Renal cortical epithelial cell (primary cell): ENCODE measurements around the gene ZSCAN22. TPM values are rescaled to one million over a fixed set of nuclear protein-coding genes. Genes with fewer than 3 reads are reported as not detected.
A peak's percentile ranks its signal among the peaks of the same experiment; 100 is the strongest.
"Not testable (repeated sequence)": the region's sequence is repeated elsewhere in the genome, so short reads cannot be mapped to it uniquely, and the experiment has no call there.

Source experiments
- DNase-seq: peaks from one replicate; pipeline ENCODE4 v3.0.0-alpha.2; 2011; ENCODE audit warnings: low read depth
- total RNA-seq: library from RNA; depleted of rRNA; stranded (reverse); fragments of >200 nt; gene quantifications from 2 replicates; pipeline ENCODE4 v1.2.3, GENCODE V29; 2014

Gene ZSCAN22
- total RNA-seq, 1 donor from 2014 or later: 4.0 TPM

DNA sequence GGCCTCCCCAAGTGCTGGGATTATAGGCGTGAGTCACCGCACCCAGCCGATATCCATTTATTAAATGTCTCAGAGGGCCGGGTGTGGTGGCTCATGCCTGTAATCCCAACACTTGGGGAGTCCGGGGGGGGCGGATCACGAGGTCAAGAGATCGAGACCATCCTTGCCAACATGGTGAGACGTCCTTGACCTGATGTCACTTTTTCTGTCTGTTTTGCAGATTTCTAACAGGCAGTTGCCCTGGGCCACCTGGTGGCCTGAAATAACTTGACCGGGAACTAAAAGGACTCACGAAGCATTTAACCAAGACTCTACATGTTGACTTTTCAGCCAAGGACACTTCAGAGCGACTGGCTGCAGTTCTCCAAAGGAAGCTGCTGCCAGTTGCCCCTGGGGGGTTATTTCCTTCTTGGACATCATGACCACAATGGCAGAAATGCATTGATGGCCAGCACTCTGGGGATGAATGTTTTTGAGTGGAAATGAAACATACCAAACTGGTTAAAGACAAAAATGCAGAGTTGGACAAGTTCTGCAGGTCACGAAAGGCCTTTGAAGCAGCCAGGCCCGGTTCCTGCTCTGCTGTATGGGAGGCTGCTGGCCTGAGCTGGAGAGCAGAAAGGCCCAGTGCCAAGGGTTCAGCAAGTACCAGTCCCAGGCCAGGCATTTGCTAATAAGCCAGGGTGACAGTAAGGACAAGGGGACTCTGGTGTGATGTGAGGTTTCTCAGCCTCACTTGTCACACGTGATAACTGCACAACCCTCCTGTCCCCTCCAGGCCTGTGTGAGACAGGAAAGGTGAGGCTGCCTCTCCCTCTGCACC is 45.7 kb downstream of the ZSCAN22 start:
- no peak for DNase-seq

DNA sequence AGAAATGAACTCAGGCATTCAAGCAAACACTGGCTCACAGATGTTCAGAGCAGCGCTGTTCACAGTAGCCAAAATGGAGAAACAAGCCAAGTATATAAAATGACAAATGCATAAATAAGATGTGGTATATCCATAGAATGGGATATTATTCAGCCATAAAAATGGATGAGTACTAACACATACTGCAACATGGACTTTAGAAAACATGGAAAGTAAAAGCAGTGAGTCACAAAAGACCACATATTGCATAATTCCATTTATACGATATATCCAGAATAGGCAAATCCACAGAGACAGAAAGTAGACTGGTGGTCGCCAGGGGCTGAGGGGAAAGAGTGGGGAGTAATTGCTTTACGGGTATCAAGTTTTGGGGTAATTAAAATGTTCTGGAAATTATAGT is 47.4 kb downstream of the ZSCAN22 start:
- DNase-seq: peak; percentile 6

DNA sequence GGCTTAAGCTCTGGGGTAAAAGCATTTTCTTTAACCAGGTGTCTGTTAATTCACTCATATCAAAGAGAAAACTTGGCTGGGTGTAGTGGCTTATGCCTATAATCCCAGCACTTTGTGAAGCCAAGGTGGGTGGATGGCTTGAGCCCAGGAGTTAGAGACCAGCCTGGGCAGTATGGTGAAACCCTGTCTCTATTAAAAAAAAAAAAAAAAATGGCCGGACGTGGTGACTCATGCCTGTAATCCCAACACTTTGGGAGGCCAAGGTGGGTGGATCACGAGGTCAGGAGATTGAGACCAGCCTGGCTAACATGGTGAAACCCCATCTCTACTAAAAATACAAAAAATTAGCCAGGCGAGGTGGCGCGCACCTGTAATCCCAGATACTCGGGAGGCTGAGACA is 49.9 kb downstream of the ZSCAN22 start:
- DNase-seq: not testable (repeated sequence)

DNA sequence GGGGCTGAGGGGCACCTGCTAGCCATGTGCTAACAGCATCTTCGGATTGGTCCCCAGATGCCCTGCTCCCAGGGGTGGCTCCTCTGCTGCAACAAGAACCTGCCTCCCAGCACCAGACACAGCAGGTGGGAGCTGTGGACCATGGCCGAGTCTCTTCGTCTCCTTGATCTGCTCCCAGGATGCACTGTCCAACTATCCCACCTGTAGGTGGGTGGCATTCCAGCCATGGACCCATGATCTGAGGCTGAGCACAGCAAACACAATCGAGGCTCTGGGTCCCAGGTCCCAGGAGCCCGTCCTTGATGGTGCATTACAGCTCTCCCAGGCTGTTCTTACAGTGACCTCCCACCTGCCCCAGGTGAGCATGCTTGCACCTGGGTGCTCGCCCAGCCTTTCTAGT is 52.5 kb downstream of the ZSCAN22 start:
- DNase-seq: no peak

DNA sequence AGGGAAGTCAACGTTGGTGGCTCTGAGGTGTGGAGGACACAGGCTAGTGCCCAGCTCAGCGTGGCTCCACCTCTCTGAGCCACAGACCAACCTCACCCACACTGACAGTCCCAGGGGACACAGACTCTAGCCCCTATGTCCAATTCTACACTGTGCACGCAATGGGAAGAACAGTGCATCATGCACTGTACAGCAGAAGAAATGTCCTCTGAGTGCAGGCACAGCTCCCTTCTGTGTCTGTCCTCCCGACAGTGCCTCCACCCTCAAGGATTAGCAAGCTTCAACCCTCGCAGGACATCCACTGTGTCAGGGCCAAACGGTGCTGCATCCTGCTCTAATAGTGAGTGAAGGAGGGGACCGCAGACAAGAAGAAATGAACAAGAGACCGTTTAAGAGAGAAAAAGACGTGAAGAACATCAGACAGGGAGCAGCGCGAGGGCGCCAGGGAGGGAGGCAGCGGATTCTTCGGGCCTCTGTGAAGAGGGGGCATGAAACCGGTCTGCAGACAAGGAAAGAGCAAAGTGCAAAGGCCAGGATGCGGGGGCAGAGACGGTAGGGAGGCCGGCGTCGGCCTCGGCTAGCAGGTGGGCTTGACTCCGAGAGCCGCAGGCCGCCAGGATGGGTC is 53.4 kb downstream of the ZSCAN22 start:
- no peak for DNase-seq

DNA sequence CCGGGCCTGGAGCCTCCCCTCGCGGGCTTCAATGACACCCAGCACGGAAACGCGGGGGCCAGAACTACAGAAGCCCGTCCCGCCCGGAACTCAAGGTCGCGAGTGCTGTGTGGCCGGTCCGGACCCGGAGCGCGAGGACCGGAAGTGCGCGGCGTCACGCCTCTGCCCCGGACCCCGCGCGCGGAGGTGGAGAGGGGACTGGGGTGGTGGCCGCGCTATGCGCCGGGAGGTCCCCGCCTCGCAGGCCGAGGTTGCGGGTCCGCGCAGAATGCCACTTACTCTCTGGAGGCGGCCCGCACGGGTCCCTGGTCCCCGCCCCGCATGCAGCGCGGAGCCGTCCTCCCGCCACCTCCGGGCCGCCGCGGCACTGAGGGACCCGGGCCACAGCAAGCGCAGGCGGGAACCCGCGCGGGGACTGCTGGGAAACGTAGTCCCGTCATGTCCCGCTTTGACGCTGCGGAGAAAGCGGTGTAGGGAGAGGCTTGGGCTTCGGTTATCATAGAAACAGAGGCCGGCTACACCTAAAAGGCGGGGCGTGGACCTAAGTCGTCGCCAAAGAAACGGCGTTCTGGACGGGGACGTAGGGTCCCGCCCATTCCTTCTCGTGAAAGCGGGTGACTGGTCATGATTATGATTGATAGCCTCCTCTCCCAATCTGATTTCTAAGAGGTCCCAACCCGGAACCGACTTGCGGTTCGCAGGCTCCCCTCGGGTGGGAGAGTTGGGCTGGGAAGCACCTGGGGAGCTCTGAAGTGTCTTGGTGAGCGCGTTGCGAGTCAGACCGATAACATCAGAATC is 54.1 kb downstream of the ZSCAN22 start, which contains the start of gene ZNF837:
Gene ZNF837, minus strand, starts transcription at position 369 of the 798 bp plus-strand sequence. CDS start 11,698 bp downstream, outside the sequence.
- peak; percentile 100 for DNase-seq

DNA sequence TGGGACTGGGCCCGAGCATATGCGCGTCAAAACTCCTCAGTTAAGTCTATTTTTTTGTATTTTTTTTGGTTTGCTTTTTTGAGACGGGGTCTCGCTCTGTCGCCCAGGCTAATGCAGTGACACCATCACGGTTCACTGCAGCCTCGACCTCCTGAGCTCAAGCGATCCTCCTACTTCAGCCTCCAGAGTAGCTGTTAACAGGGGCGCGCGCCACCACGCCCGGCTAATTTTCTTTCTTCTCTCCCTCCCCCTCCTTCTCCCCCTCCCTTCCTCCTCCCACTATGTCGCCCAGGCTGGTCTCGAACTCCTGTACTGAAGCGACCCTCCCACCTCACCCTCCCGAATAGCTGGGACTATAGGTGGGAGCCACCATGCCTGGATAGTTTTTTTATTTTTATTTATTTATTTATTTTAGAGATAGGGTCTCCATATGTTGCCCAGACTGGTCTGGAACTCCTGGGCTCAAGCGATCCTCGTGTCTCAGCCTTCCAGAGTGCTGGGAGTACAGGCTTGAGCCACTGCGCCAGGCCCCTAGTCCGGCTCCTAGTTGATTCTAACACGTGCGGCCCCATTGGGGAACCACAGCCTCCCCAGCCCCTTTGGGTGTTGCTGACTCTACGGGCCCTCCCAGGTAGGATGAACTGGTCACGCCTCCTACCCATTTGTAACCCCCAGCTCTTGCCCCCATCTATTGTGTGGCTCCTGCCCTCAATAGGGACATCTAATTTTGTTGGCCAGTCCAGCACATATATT is 54.8 kb downstream of the ZSCAN22 start:
- DNase-seq: no peak

DNA sequence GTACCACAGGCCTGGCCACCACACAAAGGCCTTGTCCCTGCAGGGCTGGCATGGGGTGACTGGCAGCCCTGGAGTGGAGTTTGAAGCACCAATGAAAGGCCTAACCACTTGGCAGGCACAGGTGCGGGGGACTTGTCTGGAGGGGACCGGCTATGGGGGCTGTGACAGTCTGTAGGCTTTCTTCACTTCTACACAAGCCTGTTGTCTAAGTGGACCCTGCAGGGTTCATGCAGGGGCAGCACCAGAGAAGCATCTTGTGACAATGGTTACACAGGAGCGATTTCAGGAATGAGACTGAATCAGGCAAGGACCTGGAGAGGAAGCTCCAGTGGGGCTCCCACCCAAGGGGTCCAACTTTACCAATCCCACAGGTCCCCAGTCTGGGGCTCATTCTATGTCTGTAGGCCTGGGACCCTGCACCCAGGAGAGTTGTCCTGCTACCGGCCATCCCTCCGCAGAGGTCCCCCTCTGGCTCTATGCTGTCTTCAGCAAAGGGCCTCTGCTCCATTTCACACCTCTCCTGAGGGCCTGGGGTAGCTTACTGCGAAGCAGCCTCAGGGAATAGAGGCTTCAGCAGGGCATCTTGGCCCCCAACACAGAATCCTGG is 56.3 kb downstream of the ZSCAN22 start:
- DNase-seq: no peak

DNA sequence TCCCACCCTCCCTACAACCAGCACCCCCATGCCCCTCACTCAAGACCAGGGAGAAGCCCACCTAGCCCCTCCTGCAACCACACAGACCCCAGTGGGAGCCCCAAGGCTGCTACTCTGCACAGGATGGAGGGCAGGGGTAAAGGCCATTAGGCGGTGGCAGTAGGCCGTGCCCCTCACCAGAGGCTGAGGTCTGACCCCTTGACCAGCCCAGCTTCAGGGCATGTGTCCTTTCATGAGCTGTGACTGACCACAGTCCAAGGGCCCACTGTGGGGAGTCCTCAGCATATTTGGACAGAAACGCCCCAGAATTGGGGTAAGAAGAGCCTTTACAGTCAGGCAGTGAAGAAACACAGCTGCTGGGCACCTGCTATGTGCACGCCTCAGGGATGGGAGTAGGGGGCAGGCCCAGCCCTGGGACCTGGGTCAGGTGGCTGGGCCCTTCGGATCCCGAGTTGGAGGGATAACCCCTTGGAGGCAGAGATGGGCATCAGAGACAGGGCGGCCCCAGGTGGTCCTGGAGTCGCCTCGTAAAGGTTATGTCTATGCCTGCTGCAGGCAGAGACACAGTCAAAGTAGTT is 58.6 kb downstream of the ZSCAN22 start:
- DNase-seq: no peak

DNA sequence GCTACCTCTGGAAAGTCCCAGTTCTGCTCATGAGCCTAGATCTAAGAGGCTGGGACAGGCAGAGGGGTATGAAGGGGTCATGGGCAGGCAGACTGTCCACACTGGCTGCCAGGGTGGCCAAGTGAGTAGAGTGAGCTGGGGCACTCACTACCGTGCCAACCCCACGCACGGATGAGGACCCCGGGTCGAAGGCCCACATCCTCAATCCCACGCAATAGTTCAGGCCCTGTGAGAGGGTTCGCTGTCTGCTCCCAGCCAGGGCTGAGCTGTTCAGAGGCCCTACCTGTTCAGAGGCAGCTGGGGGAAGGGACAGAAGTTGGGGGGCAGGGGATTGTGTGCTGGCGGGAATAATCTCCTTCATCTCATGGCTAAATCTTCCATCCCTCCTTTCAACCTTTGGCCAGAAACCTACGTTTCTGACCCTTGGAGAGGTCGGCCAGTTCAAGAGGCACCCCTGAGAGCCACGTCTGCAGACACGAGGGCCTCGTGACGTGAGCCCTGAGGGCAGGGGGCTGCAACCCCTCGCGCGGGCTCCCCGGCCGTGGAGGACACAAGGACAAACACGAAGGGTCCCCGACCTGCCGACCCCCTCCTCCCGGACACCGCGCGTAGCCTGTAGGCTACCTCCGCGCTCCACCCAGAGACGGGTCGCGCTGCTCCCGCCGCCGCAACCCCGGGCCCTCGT is 59.2 kb downstream of the ZSCAN22 start:
- no peak for DNase-seq

DNA sequence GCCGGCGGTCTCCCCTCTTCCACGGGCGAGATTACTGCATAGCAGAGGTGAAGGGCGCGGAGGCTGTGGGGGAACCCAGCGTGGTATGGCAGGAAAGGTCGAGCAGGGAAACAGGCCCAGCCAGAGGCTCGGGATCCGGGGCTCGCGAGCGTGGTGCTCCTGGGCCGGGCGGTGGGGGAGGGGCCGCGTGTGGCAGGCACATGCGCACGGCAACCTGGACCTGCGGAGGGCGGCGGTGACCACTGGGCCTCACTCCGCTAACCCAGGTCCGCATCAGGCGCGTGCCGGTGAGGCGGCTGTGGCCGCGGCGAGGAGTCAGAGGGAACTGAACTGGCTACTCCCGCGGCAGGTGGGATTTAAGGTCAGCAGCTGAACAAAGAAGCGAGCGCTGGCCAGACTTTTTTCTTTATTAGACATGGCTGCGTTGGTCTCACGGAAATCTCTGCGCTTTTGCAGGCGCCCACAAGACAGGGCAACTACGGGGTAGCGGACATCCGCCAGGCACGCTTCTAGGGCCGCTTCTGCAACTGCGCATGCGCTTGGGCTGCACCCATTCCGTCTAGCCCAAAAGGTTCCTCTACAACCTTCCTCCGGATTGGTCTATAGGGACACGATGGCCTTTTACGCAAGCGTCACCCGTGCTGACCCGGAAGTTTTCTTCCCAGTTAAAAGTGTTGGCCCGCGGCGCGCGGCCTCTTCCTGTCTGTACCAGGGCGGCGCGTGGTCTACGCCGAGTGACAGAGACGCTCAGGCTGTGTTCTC is 60.0 kb downstream of the ZSCAN22 start, which contains the start of gene RPS5:
Gene RPS5, plus strand, starts transcription at position 694 of the 762 bp plus-strand sequence. CDS start 869 bp downstream, outside the sequence.
- DNase-seq: peak; percentile 98

DNA sequence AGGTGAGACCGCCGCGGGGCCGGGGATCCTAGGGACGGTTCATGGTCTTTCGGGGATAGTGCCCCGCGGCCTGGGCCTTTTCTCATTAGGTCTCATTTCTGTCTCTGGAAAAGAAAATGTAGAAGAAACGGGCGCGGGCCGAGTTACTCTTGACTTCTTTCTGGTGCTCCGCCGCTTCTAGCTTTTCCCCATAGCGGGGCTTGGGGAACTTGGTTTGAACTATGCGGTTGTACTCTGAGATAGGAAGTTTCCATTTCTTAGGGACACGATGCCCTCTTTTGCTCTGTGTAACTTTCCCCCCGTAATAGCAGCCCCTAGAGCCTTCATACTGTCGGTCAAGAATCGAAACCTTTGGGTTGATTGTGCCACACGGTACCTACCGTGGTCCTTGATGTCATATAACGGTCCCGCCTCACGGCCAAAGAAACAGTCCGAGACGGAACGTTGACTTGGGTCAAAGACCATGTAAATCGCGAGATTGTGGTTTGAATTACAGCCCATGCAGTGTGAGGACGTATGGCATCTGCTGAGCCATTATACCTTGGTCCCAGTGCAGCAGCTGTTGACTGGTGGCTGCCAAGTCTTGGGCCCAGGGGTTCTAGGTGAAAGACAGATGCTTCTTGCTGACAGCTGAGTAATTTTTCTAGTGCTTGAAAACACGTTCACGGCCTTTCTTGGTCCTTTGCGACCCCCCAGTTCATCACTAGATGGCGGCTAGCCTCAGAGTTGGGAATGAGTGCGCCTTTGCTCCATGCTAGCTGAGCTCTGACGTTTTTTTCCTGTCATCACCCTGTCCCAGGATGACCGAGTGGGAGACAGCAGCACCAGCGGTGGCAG is 60.8 kb downstream of the ZSCAN22 start:
- DNase-seq: no peak

DNA sequence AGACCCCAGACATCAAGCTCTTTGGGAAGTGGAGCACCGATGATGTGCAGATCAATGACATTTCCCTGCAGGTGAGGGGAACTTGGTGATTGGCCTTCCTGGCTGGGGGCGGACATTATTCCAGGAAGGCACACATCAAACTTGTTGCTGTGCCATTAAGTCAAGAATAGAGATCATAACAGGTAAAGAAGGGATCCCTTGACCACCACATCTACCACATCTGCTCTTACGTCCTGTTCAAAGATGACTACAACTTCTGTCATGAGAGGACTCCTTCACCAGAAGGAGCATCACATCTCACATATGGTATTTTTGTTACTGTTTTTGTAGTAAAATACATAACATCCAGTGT is 61.4 kb downstream of the ZSCAN22 start:
- DNase-seq: no peak

Other genes with a start within 250 kb of the ZSCAN22 start
- 28.8 and 52.4 TPM in 2 replicates for gene ZSCAN18, start 228.8 kb upstream of the ZSCAN22 start, total RNA-seq
- gene ZNF329, start 176.2 kb upstream of the ZSCAN22 start, total RNA-seq: 13.0 and 21.8 TPM in 2 replicates
- gene ZNF274, start 143.9 kb upstream of the ZSCAN22 start, total RNA-seq: 15.9 and 22.6 TPM in 2 replicates
- 53.8 and 73.3 TPM in 2 replicates for gene ZNF544, start 98.1 kb upstream of the ZSCAN22 start, total RNA-seq
- gene ZNF8, start 48.0 kb upstream of the ZSCAN22 start, total RNA-seq: 4.2 and 10.9 TPM in 2 replicates
- gene ERVK3-1, start 21.6 kb upstream of the ZSCAN22 start, total RNA-seq: 37.3 and 37.6 TPM in 2 replicates
- gene A1BG, start 26.5 kb downstream of the ZSCAN22 start, total RNA-seq: 6.2 TPM in 1 of 2 replicates, not detected in the other
- 0.17 and 5.5 TPM in 2 replicates for gene ZNF497, start 35.8 kb downstream of the ZSCAN22 start, total RNA-seq
- 5.9 and 6.4 TPM in 2 replicates for gene ZNF837, start 54.0 kb downstream of the ZSCAN22 start, total RNA-seq
- gene RPS5, start 60.3 kb downstream of the ZSCAN22 start, total RNA-seq: 847 and 2,009 TPM in 2 replicates
- not detected in 2 replicates for gene RNF225, start 68.7 kb downstream of the ZSCAN22 start, total RNA-seq
- 13.4 and 28.8 TPM in 2 replicates for gene ZNF584, start 81.7 kb downstream of the ZSCAN22 start, total RNA-seq
- 3.1 and 7.6 TPM in 2 replicates for gene ZNF132, start 113.2 kb downstream of the ZSCAN22 start, total RNA-seq
- 3.8 and 10.2 TPM in 2 replicates for gene ZNF324B, start 124.6 kb downstream of the ZSCAN22 start, total RNA-seq
- gene ZNF324, start 140.1 kb downstream of the ZSCAN22 start, total RNA-seq: 11.6 and 16.7 TPM in 2 replicates
- 5.4 and 11.1 TPM in 2 replicates for gene ZNF446, start 149.4 kb downstream of the ZSCAN22 start, total RNA-seq
- 3.5 and 7.6 TPM in 2 replicates for gene SLC27A5, start 185.0 kb downstream of the ZSCAN22 start, total RNA-seq
- 3.1 and 10.2 TPM in 2 replicates for gene ZBTB45, start 192.8 kb downstream of the ZSCAN22 start, total RNA-seq
- gene TRIM28, start 217.1 kb downstream of the ZSCAN22 start, total RNA-seq: 177 and 276 TPM in 2 replicates
- 124 and 127 TPM in 2 replicates for gene CHMP2A, start 228.1 kb downstream of the ZSCAN22 start, total RNA-seq
- gene UBE2M, start 231.6 kb downstream of the ZSCAN22 start, total RNA-seq: 39.4 and 55.4 TPM in 2 replicates
- 11.6 and 30.6 TPM in 2 replicates for gene MZF1, start 246.3 kb downstream of the ZSCAN22 start, total RNA-seq